ENCODE measurements around the gene AGER.

Gene AGER

DNA sequence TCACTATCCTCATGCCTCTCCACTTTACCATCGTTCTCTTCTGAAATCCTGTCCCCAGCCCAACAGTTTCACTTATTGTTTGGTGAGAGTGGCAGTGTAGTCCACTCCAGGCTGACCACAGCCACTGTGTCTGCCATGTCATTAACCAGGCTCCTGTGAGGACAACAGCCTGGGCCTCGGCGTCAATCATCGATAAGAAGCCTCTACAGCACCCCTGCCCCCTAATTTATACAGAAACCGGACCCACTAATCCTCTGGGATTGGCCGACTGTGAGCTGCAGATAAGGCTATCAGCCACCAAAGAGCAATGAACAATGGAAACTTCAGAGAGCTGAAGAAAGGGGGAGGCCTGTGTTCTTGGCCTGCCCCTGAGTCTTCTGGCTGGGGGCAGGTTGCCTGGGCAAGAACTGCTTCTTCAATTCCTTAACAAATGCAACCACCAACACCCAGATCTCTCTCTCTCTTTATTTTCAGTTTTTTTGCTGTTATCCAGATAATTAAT lies 16.2 kb downstream of the AGER start:
- DNase-seq = no peak

DNA sequence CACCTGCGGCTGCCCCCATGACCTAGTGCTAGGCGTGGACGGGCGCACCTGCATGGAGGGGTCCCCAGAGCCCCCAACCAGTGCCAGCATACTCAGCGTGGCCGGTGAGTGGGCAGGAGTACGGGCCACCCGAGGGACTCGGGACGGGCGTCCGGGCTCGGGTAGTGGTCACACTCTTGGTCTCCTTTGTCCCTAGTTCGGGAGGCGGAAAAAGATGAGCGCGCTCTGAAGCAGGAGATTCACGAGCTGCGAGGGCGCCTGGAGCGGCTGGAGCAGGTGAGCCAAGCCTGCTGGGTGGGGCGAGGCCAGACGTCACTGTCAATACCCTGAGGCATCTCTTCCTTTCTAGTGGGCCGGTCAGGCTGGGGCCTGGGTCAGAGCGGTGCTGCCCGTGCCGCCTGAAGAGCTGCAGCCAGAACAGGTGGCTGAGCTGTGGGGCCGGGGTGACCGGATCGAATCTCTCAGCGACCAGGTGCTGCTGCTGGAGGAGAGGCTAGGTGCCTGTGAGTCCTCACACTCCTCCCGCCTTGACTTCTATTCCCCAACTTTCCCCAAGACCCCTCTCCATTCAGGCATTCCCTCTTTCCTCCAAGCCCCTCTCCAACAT lies 16.8 kb downstream of the AGER start:
- DNase-seq = no peak

DNA sequence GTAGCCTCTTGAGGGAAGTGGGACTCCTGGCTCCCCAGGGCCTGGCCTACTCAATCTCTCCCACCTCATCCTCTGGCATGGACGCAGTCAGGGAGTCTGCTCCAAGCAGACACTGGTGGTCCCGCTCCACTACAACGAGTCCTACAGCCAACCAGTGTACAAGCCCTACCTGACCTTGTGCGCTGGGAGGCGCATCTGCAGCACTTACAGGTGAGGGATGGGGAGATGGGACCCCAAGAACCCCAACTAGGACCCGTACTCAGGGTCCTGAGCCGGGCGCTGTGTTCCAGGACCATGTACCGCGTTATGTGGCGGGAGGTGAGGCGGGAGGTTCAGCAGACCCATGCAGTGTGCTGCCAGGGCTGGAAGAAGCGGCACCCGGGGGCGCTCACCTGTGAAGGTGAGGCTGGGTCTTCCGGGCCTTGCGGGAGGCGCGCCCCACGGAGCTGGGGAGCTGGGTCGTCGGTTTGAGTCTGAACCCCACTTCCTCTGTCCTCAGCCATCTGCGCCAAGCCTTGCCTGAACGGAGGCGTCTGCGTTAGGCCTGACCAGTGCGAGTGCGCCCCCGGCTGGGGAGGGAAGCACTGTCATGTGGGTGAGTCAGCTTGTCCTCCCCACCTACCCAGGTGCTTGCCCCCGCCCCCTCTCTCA lies 17.5 kb downstream of the AGER start:
- DNase-seq = no peak

DNA sequence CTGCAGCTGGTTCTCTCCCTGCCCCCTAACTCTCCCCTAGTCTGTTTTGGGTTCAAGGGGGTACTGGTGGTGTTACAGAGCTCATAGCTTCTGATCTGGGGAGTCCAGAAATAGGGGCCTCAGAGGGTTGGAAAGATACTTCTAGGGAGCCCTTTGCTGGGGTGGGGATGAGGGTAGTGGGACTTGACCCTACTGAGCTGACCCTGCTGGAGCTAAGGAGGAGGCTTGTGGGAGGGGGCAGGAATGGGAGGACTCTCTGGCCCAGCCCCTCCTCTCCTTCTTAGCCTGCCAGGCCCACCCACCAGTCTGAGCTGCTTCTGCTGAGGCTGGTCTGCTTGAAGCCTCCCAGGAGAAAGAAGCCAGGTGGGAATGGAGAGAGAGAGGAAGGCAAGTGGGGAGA lies 19.8 kb downstream of the AGER start, which contains the start of gene EGFL8:
EGFL8 (plus strand) TSS at position 301 of the 400 bp plus-strand sequence. CDS start 1,571 bp downstream, outside the sequence.
- no peak for DNase-seq

DNA sequence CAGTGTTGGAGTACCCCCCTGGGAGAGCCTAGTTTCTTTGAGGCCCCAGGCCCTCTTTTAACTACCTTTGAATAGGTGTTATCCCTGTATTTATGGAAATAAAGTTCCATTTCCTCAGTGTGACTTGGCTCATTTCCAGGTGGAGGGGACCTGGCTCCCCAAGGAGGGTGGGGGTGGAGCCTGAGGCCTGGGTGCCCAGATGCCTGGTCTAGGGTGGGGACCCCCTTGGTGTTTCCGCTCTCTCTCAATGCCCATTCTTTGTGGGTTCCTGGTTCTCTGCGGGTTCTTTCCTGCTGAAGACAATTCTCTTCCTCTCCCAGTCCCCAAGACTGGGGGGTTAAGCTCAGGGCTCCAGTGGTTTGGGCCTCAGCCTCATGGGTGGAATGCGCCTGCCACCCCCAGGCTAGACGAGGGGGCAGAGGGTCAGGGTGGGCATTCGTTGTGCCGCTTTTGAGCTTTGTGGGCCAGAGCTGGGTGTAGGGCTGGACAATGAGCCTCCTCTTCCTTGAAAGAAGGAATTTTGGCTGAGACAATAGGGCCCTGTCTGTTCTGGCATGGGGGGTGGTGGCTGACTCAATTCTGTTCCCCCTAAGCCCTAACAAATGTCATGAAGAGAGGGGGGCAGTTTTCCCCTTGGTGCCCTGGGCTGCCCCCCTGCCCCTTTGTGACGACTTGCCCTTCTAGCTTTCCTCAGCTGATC lies 20.3 kb downstream of the AGER start:
- no peak for DNase-seq

DNA sequence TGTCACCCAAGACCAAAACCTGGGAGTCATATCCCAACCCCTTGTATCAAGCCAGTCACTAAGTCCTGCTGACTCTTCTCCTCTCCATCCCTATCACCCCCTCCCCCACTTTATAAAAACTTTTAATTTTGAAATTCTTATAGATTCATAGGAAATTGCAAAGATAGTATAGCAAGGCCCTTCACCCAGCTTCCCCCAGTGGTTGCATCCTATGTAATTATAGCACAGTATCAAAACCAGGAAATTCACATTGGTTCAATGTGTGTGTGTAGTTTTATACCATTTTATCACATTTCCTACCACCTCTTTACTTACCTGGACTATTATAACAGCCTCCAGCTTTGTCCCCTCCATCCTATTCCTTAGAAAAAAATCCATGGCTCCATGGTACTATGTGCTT lies 26.0 kb downstream of the AGER start:
- no peak for DNase-seq

DNA sequence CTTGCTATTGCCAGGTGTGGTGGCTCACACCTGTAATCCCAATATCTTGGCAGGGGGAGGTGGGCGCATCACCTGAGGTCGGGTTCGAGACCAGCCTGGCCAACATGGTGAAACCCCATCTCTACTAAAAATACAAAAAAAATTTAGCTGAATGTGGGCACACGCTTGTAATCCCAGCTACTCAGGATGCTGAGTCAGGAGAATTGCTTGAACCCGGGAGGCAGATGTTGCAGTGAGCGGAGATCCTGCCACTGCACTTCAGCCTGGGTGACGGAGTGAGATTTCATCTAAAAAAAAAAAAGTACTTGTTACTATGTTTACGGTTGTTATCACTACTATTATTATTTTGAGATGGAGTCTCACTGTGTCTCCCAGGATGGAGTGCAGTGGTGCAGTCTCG lies 27.2 kb downstream of the AGER start:
- DNase-seq = no peak

DNA sequence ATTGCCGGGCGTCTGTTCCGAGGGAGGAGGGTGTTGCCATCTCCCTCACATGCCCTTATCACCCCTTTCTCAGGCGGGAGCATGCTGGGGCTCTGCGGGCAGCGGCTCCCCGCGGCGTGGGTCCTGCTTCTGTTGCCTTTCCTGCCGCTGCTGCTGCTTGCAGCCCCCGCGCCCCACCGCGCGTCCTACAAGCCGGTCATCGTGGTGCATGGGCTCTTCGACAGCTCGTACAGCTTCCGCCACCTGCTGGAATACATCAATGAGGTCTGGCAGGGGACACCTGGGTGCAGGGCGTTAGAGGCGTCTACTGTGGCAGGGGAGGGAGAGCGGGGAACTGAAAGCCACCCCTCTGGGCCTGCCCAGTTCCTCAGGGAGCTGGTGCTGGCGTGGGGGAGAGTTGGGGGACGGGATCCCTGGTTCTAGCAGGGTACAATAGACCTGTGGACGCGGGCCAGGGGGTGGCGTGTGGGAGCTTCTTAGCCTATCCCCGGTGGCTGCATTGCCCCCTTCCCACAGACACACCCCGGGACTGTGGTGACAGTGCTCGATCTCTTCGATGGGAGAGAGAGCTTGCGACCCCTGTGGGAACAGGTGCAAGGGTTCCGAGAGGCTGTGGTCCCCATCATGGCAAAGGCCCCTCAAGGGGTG lies 29.4 kb downstream of the AGER start:
- peak; percentile 34 for DNase-seq

DNA sequence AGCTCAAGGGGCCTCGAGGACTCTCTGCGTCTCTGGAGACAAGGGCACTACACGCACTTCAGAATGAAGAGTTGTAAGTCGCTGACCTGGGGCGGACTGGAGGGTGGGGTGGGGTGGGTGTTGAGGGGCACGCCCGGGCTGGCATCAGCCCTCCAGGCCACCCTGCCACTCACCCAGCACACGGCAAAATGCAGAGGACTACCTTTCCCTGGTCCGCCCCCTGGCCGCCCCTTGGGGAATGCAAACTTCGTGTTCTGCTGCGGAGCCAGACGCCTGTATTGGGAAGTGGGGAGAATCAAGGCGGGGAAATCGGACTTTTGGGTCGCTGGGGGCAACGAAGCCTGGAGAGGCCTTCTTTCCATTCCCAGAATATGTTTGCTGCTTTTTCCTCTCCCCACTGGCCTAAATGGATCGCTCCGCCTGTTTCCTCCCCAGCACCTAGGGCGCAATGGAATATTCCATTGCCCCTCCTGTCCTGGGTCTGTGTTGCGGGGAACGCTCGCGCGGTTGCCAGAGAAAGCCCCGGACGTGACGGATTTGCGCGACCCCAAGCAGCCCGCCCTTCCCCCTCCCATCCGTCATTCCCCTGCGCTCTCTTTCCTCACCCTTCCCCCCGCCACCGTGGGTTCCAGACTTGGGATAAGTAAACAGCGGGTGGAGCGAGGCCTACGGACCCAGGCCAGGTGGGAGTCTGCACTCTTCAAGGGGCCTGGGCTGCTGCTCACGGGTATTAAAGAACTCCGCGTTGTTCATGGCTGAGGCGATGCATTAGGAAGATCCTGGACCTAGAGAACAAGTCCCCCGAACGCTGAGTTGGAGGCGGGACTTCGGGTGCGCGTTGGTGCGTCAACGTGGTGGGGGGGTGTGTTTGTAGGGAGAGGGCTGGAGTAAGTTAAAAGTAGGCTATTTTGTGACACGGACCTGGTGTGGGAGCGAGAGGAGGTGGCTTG lies 30.2 kb downstream of the AGER start, which contains the start of gene PPT2:
PPT2 (plus strand) TSS at position 578 of the 950 bp plus-strand sequence. CDS start 454 bp downstream, outside the sequence.
- DNase-seq = peak; percentile 43

DNA sequence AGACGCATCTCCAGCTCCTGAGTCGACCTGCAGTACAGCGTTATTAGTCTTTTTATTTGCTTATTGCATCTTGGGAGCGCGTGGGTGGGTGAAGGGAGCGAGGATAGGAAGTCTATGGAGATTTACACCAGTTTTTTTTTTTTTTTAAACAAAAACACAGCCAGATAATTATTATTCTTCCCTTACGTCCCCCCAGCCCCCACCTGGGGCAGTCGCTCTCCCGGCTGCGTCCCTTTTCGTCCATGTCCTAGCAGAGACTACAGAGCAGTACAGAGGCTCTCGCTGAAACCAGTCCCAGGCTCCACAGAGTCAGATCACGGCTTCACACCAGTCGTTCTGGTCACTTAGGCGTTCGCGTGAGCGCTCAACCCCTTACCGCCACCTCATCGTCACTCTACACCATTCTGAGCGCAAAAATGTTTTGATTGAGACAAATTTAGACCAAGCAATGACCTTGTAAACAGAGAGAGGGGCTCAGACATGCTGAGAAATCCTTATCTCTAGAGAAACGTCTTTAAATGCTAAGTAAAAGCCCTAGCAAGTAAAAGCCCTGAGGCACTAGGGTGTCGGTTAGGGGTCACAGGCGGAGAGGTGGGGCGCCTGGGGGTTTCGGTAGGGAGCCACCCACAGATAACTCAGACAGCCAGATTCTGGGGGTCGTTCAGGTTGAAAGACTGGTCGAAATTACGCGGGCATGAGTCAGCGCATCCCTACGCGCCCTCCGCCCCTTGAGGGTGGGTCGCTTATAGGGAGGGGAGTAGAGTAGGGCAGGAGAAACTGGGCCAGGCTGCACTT lies 31.1 kb downstream of the AGER start:
- DNase-seq = no peak

DNA sequence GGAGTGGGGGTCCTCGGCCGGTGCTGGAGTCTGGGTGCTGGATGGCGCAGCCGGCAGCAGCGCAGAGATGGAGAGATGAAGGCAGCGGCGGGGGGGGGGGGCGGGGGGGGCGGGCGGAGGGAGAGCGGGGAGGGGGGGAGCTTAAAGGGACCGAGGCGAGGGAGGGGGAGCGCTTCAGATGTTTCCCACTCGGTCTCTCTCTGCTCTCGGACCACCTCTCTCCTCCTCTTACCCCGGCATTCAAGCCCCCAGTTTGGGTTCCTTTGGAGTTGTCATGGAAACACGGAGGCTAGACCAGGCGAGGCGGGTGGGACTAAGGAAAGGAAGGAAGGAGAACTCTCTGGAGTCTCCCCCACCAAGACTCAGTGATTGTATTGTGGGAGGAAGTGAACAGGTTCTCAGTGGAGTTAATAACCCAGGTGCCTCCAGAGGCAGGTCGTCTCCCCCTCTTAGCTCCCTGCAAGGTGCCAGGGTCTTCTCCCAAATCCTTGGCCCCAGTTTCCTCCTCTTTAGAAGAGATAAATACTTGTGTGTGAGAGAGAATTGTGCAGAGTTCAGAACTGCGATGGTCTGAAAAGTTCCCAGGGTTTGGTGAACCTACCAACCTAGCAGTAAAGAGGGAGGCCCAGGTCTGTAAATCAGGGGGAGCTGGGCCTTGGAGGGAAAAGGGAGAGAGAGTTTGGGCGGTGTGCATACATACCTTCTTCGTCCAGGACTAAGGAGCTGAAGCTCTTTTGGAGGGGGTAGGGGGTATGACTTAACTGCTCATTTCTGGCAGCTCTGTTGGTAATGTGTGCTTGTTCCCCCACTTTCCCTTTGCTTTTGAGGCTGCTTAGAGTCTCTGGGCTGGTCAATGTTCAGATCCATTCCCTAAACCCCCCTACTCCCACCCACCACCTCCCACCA lies 31.9 kb downstream of the AGER start, which contains the start of gene PRRT1:
PRRT1 (minus strand) TSS at position 77 of the 906 bp plus-strand sequence. CDS start 112 bp downstream, outside the sequence.
- DNase-seq = no peak

DNA sequence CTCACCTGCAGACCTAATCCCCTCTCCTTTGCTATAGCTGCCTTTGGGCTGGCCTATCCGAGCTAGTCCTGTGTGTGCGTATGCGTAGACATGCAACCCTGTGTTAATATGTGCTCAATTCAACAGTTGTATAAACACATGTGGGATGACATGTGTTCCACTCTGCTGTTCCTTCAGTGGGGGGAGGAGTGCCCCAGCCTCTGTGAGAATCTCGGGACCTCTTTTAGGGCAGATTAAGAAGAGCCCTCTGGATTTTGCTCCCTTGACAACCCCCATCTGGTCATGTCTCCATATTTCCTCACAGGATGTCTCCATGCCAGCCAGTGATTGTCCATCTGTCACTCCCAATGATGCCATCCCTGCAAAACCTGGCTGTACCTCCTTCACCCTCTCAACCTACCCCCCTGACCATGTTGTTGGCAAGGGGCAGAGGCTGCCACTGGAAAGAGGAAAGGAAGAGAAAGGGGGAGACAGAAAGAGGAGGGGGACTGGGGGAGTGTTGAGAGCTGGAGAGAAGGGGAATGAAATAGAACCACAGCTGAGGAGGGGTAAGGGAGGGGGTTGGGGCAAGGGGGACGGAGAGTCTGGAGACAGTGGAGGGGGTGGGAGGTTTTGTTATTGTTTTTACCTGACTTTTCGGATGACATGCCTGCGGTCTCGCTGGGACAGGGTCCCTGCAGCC lies 32.7 kb downstream of the AGER start:
- DNase-seq = no peak

DNA sequence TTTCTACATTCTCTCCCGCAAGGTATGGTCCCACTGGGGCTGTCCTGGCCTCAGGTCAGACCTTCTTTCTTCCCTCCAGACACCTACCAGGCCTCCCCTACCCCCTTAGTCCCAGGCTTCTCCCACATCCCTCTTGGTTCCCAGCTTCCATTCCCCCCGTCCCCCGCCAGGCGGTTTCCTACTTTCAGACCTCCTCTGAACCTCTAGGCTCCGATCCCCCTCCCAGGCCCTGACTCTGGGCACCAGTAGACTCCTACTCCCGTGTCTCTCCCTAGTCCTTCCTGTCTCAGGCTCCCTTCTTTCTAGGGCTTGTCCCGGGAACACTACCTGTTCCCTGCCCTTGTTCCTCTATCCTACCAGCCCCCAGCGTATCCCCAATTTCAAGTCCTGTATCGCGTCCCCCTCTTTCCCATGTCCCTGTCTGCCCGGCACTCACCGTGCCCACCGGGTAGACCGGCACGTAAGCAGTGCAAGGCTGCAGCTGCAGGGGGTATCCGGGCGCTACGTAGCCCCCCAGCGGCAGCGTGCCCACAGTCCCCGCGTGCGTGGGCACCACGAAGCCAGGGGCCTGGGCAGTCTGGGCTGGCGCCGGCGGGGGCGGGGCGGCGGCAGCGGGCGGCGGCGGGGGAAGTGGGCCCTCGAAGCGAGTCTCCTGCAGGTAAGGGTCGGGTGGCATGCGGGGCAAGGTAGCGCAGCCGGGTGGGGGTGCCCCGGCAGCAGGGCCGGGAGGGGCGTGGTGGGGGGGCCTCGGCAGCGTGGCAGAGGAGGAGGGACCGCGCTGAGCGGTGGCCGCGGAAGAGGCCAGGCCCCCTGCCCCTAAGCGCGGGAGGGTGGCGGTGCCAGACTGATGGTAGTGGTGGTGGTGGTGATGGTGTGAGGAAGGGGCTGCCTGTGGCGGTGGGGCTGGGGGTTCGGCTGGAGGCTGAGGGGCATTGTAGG lies 33.9 kb downstream of the AGER start:
- no peak for DNase-seq

DNA sequence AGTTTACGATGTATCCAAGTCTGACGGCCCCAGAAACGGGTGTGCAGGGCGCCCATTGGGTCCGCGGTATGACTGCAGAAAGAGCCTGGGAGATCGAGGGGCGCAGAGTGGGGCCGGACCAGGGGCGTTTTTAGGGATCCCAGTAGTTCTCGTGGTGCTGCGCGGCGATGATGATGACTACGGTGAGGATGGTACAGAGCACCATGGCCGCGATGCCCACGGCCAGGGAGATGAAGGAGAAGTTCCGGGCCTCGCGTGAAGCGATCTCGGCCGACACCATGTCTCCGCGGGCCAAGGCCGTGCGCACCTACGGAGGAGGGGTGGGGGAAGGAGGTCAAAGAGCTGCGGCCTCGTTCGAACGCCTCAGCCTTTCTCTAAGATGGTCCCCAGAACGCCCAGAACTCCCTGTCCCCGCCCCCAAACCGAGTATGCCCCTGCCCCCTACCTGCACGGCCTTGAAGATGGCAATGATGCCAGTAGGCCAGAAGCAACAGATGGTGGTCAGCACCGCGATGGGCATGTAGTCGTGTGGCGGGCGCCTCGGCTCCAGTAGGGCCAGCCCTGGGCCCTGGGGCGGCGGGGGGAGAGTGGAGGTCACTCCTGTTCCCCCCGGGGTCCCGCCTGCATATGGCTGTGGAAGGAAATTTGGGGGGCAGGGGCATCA lies 34.8 kb downstream of the AGER start:
- no peak for DNase-seq

DNA sequence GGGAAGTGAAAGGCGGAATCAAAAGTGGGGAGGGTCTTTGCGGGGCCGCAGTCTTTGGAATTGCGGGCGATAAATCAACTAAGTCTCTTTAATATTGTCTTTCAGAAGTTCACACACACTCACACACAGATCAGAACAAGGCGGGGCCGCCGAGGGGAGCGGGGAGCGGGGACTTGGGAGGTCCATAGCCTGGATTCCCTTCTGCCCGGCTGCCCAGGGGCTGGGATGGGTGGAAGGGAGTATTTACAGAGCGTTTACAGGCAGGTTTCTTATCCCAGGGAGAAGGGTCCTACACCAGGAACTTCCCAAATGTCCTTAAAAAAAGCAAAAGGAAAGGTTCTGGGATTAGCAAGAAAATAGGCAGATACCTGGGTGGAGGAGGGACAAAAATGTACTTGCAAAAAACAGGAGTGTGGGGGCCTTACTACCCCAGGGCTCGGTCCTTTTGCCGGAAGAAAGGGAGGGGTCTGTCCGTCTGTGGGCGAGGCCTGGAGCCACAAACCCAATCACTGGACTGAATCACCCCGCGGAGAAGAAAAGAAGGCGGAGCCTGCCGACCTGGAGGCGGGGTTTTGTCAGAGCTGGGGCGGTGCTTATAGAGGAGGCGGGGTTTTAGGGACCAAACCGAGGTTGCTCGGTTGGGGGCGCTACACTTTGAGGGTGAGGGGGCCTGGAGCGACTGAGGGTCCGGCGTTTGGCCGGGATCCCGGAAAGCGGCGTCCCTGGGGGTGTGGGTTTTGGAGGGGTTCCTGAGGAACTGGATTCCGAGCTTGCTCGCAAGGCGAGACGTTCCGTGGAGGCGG lies 35.6 kb downstream of the AGER start:
- DNase-seq = no peak

DNA sequence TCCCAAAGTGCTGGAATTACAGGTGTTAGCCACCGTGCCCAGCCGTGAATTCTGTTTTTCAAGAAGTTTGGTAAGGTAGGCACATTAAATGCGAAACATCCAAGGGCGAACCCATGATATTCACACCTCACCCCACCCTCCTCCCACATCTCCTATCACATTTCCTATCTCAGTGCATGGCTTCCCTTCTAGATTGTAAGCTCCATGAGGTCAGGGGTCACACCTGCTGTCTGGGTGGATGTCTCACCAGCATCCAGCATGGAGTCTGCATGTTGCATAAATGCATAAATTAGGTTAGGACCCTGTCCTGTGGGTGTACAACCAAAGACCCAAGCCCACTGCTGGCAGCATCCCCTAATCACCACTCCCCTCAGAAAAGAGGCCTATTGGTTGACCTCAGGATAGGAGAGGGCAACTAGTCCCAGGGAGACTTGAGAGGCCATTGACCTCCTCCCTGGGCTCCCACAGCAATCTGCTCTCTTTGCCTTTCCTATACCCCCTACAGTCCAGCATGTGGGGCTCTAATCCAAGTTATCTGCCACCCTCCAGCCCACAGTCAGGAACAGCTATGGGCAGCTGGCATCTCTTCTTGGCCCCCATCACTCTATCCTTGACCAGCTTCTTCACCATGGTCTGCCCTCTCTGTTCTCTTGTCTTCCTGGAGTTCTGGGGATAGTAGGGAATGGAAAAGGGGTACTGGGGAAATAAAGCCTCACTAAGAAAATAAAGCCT lies 36.5 kb downstream of the AGER start:
- DNase-seq = no peak
